Parathyroid adenoma (tissue), 2 donors: Measurements from ENCODE around the gene R3HCC1L.

Experiments used
- H2AFZ ChIP-seq: fragments of 300-600 bp; sonication (generic); one replicate; pipeline ENCODE4 v1.7.0; 2017; ENCODE audit warnings: antibody characterized with exemption, mild to moderate bottlenecking
- H3K27ac ChIP-seq: fragments of 300-600 bp; sonication (generic); one replicate; pipeline ENCODE4 v1.7.0; 2017
- H3K27me3 ChIP-seq: fragments of 300-600 bp; sonication (generic); one replicate; pipeline ENCODE4 v1.7.0; 2017; ENCODE audit warnings: low read length; ENCODE audit not compliant: control insufficient read depth, insufficient read depth
- H3K36me3 ChIP-seq: fragments of 300-600 bp; sonication (generic); one replicate; pipeline ENCODE4 v1.7.0; 2017; ENCODE audit warnings: low read length; ENCODE audit not compliant: control insufficient read depth, insufficient read depth
- H3K4me1 ChIP-seq: fragments of 300-600 bp; sonication (generic); one replicate; pipeline ENCODE4 v1.7.0; 2017; ENCODE audit warnings: control low read depth
- H3K4me2 ChIP-seq: fragments of 300-600 bp; sonication (generic); one replicate; pipeline ENCODE4 v1.7.0; 2017; ENCODE audit warnings: low read length
- H3K4me3 ChIP-seq: fragments of 300-600 bp; sonication (generic); one replicate; pipeline ENCODE4 v1.7.0; 2017; ENCODE audit warnings: low read depth, low read length
- H3K79me2 ChIP-seq: fragments of 300-600 bp; sonication (generic); one replicate; pipeline ENCODE4 v1.7.0; 2017; ENCODE audit warnings: control low read depth
- H3K9ac ChIP-seq: fragments of 300-600 bp; sonication (generic); one replicate; pipeline ENCODE4 v1.7.0; 2017; ENCODE audit warnings: mild to moderate bottlenecking
- H3K9me3 ChIP-seq: fragments of 300-600 bp; sonication (generic); one replicate; pipeline ENCODE4 v1.7.0; 2017; ENCODE audit warnings: low read length; ENCODE audit not compliant: control insufficient read depth
- CTCF ChIP-seq: fragments of 300-600 bp; sonication (generic); IDR thresholded peaks from one replicate; pipeline ENCODE4 v1.7.0; 2017; ENCODE audit warnings: antibody characterized with exemption, mild to moderate bottlenecking
- donor health status: primary hyperparathyroidism.

R3HCC1L gene

GRCh38 chr10:98254234-98254974 lies 119.9 kb downstream of the R3HCC1L start:
- Histone ChIP-seq H3K36me3 (no peaks in the 10 kb centered on the region), H3K9me3 (no peaks in the 10 kb centered on the region), H3K4me2 (no peak overlapping the region), H3K27ac (no peak overlapping the region), H3K27me3 (no peaks in the 10 kb centered on the region), H2AFZ (no peak overlapping the region), H3K9ac (no peak overlapping the region), H3K79me2 (no peaks in the 10 kb centered on the region), H3K4me3 (no peak overlapping the region), H3K4me1 (no peaks in the 10 kb centered on the region)
- no peak for TF ChIP-seq CTCF

GRCh38 chr10:98255146-98255877 lies 120.9 kb downstream of the R3HCC1L start:
- Histone ChIP-seq H3K27me3 (no peaks in the 10 kb centered on the region), H3K9me3 (no peaks in the 10 kb centered on the region), H3K4me3 (no peak overlapping the region), H3K9ac (no peak overlapping the region), H3K4me2 (no peak overlapping the region), H3K4me1 (peaks cover 2% of the 10 kb centered on the region), H3K27ac (no peak overlapping the region), H3K79me2 (no peaks in the 10 kb centered on the region), H2AFZ (no peak overlapping the region), H3K36me3 (no peaks in the 10 kb centered on the region)
- TF ChIP-seq CTCF: no peak

- Histone ChIP-seq H3K9me3 (no peaks in the 10 kb centered on the region), H3K79me2 (no peaks in the 10 kb centered on the region), H3K36me3 (no peaks in the 10 kb centered on the region), H3K27ac (no peak overlapping the region), H2AFZ (no peak overlapping the region), H3K9ac (no peak overlapping the region), H3K27me3 (no peaks in the 10 kb centered on the region), H3K4me3 (no peak overlapping the region), H3K4me2 (no peak overlapping the region), H3K4me1 (peaks cover 2% of the 10 kb centered on the region)
- no peak for TF ChIP-seq CTCF
Measured at GRCh38 chr10:98256692-98257091, 122.2 kb downstream of the R3HCC1L start.

GRCh38 chr10:98257198-98257597 lies 122.7 kb downstream of the R3HCC1L start:
- no peaks in the 10 kb centered on the region for H3K27me3 ChIP-seq
- H3K4me3 ChIP-seq: no peak overlapping the region
- no peaks in the 10 kb centered on the region for H3K9me3 ChIP-seq
- H3K36me3 ChIP-seq: no peaks in the 10 kb centered on the region
- no peak for TF ChIP-seq CTCF
- H3K4me1 ChIP-seq: peaks cover 2% of the 10 kb centered on the region
- no peak overlapping the region for H3K4me2 ChIP-seq
- no peak overlapping the region for H3K9ac ChIP-seq
- H3K79me2 ChIP-seq: no peaks in the 10 kb centered on the region
- no peak overlapping the region for H3K27ac ChIP-seq
- no peak overlapping the region for H2AFZ ChIP-seq
